Subcutaneous adipose tissue (tissue), 4 donors: ENCODE measurements around the gene ARSK. TPM values are rescaled to one million over a fixed set of nuclear protein-coding genes. Genes with fewer than 3 reads are reported as not detected.

Source experiments
- CTCF ChIP-seq: fragments of 450-650 bp; IDR thresholded peaks from one replicate; pipeline ENCODE4 v1.5.1; 2016; ENCODE audit warnings: low read depth, mild to moderate bottlenecking, control low read depth, antibody characterized with exemption, moderate library complexity
- small RNA-seq: library from RNA; depleted of rRNA; stranded (forward); fragments of <200 nt; gene quantifications from one replicate; pipeline ENCODE3, GENCODE V24; 2016
- total RNA-seq, 4 donors: library from RNA; depleted of rRNA; stranded (reverse); fragments of >200 nt; gene quantifications; one replicate each; pipeline ENCODE4 v1.1.0, GENCODE V29; 2016

Gene ARSK
- total RNA-seq, 4 donors from 2014 or later, result 4.9 to 12.9 (median 7.7) TPM

GRCh38 chr5:95647886-95648860 is 93.3 kb downstream of the ARSK start:
- no peak for TF ChIP-seq CTCF

- no peak for TF ChIP-seq CTCF
Measured at GRCh38 chr5:95649274-95649673, 94.4 kb downstream of the ARSK start.

- TF ChIP-seq CTCF, result no peak
Measured at GRCh38 chr5:95649842-95650620, 95.1 kb downstream of the ARSK start.

GRCh38 chr5:95652849-95653248 is 97.9 kb downstream of the ARSK start:
- TF ChIP-seq CTCF, result no peak

DNA sequence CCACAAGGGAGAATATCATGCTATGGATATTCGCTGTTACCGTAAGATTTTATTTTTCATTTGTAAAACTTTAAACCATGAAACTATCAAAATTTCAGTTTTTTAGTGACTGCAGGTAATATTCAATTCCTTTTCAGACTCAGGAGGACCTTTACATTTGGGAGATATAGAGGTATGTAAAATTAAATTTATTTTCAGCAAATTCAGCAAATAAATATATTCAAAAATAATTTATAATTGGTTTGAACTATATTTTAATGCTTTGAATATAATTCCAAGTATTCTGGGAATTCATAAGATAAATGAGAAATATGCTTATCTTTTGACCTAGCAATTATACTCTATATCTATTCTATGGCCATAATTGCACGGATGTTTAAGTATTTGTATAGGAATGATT is 99.3 kb downstream of the ARSK start:
- TF ChIP-seq CTCF, result no peak

Small RNA genes lying within 50 kb of the gene (small RNA-seq; reads per million reads assigned to genes)
- gene RNU6-308P, result not detected

Other genes starting within 250 kb of the ARSK start
- gene FAM81B, start 163.7 kb upstream of the ARSK start, total RNA-seq, result not detected
- 100 to 1,000 TPM in 1 of 4 donors, 10 to 100 TPM in 3; 83.1 to 112 (median 91.1) TPM for gene SKIC3, start 124 bp upstream of the ARSK start, total RNA-seq
- gene GPR150, start 65.0 kb downstream of the ARSK start, total RNA-seq, result 1 to 10 TPM in 1 of 4 donors, under 1 TPM in 3; 0.33 to 2.0 (median 0.63) TPM
- 1 to 10 TPM; 1.7 to 5.5 (median 3.4) TPM for gene RFESD, start 91.7 kb downstream of the ARSK start, total RNA-seq
- 1 to 10 TPM in 2 of 4 donors, not detected in 2; 2.4 to 4.7 TPM for gene SPATA9, start 127.9 kb downstream of the ARSK start, total RNA-seq
- gene RHOBTB3, start 176.2 kb downstream of the ARSK start, total RNA-seq, result 100 to 1,000 TPM; 131 to 198 (median 148) TPM